ENCODE results near the gene IFNL2. TPM values are rescaled to one million over a fixed set of nuclear protein-coding genes. Genes with fewer than 3 reads are reported as not detected.

IFNL2 gene
- total RNA-seq, 1 donor, result not detected

- DNase-seq (ENCODE audit: low read depth), result no peak
- no peak for TF ChIP-seq CTCF (IDR thresholded peaks at IDR 0.05; ENCODE audit: insufficient read depth, low read length)
- H3K4me3 ChIP-seq (ENCODE audit: low read depth, low read length), result no peak overlapping the region
These were observed 31.2 kb downstream of the IFNL2 start for GRCh38 chr19:39299404-39299803.

GRCh38 chr19:39299832-39300231 lies 31.6 kb downstream of the IFNL2 start:
- TF ChIP-seq CTCF (IDR thresholded peaks at IDR 0.05; ENCODE audit: insufficient read depth, low read length), result no peak
- H3K4me3 ChIP-seq (ENCODE audit: low read depth, low read length), result no peak overlapping the region
- DNase-seq (ENCODE audit: low read depth), result no peak

- H3K4me3 ChIP-seq (ENCODE audit: low read depth, low read length), result no peak overlapping the region
- TF ChIP-seq CTCF (IDR thresholded peaks at IDR 0.05; ENCODE audit: insufficient read depth, low read length), result no peak
- no peak for DNase-seq (ENCODE audit: low read depth)
These were observed 32.8 kb downstream of the IFNL2 start for GRCh38 chr19:39301021-39301420.

GRCh38 chr19:39301562-39301961 lies 33.4 kb downstream of the IFNL2 start:
- no peak overlapping the region for H3K4me3 ChIP-seq (ENCODE audit: low read depth, low read length)
- no peak for DNase-seq (ENCODE audit: low read depth)
- TF ChIP-seq CTCF (IDR thresholded peaks at IDR 0.05; ENCODE audit: insufficient read depth, low read length), result no peak

- no peak for TF ChIP-seq CTCF (IDR thresholded peaks at IDR 0.05; ENCODE audit: insufficient read depth, low read length)
- DNase-seq (ENCODE audit: low read depth), result no peak
- no peak overlapping the region for H3K4me3 ChIP-seq (ENCODE audit: low read depth, low read length)
These were observed 35.4 kb downstream of the IFNL2 start for GRCh38 chr19:39303373-39304184.

- DNase-seq (ENCODE audit: low read depth), result no peak
- no peak for TF ChIP-seq CTCF (IDR thresholded peaks at IDR 0.05; ENCODE audit: insufficient read depth, low read length)
- no peak overlapping the region for H3K4me3 ChIP-seq (ENCODE audit: low read depth, low read length)
These were observed 36.0 kb downstream of the IFNL2 start for GRCh38 chr19:39304185-39304513.

All from fibroblast of the aortic adventitia (primary cell).